ENCODE data around the gene RIPPLY2.
A peak's percentile ranks its signal among the peaks of the same experiment; 100 is the strongest.

Gene RIPPLY2

DNA sequence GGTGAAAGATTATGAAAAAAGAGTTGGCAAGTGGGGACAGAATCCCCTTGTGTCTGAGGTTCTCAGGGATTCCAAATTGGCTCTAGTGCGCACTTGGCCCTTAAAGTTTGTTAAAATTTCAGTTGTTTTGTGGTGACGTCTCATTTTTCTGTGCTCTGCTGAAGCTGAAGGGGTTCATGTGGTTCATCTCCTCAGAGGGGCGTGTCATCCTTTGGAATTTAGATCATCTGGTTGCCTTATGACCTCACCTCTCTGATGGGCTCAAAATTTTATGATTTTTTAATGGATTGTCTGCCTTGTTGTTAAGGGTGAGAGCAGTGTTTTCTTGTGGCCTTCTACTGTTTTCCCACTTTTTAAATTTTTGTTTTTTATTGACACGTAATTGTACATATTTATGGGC lies 26.6 kb downstream of the RIPPLY2 start:
- TF ChIP-seq CTCF (IDR thresholded peaks at IDR 0.05; ENCODE audit: low read length, missing control alignments): no peak
- H3K4me3 ChIP-seq (replicated peaks; ENCODE audit: low read depth, low read length): no peak overlapping the region
- DNase-seq (ENCODE audit: low read depth): no peak

DNA sequence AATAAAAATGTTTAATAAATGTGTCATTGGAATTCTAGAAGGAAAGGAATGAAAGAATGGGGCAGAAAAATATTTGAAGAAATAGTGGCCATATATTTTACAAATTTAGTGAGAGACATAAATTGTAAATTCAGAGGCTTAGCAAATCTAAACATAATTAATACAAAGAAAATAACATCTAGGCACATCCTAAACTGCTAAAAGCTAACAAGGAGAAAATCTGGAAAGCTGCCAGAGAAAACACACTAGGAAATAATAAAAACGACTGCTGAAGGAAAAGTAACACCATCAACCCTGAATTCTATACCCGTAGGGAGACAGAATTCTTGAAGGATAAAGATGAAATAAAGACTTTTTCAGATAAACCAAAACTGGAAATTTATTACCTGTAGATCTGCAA lies 30.1 kb downstream of the RIPPLY2 start:
- no peak for TF ChIP-seq CTCF (IDR thresholded peaks at IDR 0.05; ENCODE audit: low read length, missing control alignments)
- no peak overlapping the region for H3K4me3 ChIP-seq (replicated peaks; ENCODE audit: low read depth, low read length)
- no peak for DNase-seq (ENCODE audit: low read depth)

GRCh38 chr6:83884523-83884922 lies 31.4 kb downstream of the RIPPLY2 start:
- DNase-seq (ENCODE audit: low read depth): peak; percentile 70
- TF ChIP-seq CTCF (IDR thresholded peaks at IDR 0.05; ENCODE audit: low read length, missing control alignments): peak; percentile 68

DNA sequence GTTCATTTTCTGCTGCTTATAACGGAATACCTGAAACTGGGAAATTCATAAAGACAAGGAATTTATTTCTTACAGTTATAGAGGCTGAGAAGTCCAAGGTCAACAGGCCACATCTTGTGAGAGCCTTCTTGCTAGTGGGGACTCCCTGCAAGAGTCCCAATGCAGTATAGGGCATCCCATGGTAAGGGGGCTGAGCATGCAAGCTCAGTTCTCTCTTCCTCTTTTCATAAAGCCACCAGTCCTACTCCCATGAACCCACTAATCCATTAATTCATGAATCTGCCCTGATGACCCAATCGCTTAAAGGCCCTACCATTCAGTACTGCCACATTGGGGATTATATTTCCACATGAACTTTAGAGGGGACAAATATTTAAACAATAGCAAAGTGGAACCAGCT lies 32.8 kb downstream of the RIPPLY2 start:
- no peak overlapping the region for H3K4me3 ChIP-seq (replicated peaks; ENCODE audit: low read depth, low read length)
- TF ChIP-seq CTCF (IDR thresholded peaks at IDR 0.05; ENCODE audit: low read length, missing control alignments): no peak
- no peak for DNase-seq (ENCODE audit: low read depth)

More at GRCh38 chr6:83884523-83884922, 31.4 kb downstream of the RIPPLY2 start:
- no peak overlapping the region for H3K4me3 ChIP-seq (replicated peaks; ENCODE audit: low read depth, low read length)

GRCh38 chr6:83889621-83890020 lies 36.5 kb downstream of the RIPPLY2 start:
- TF ChIP-seq CTCF (IDR thresholded peaks at IDR 0.05; ENCODE audit: low read length, missing control alignments): no peak
- H3K4me3 ChIP-seq (replicated peaks; ENCODE audit: low read depth, low read length): no peak overlapping the region
- no peak for DNase-seq (ENCODE audit: low read depth)

- no peak for DNase-seq (ENCODE audit: low read depth)
- H3K4me3 ChIP-seq (replicated peaks; ENCODE audit: low read depth, low read length): no peak overlapping the region
- TF ChIP-seq CTCF (IDR thresholded peaks at IDR 0.05; ENCODE audit: low read length, missing control alignments): no peak
These were observed 37.4 kb downstream of the RIPPLY2 start for GRCh38 chr6:83890520-83890919.

DNA sequence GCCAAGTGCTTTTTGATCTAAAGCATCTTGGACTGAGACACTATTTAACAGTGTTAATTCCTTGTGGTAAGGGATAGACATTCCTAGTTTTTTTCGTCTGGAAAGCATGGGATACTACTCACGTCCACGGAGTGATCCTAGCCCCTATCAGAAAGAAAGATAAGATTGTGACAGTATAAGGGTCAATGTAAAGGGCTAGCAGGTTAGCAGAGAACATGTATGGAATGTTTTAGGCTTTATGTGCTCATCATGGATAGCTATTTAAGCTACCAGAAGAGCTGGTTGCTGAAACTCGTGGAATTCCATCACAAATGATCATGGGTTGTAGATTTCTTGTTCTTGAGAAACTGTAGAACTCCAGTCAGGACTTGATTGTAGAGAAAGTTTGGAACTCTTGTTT lies 38.4 kb downstream of the RIPPLY2 start:
- DNase-seq (ENCODE audit: low read depth): no peak
- H3K4me3 ChIP-seq (replicated peaks; ENCODE audit: low read depth, low read length): no peak overlapping the region
- TF ChIP-seq CTCF (IDR thresholded peaks at IDR 0.05; ENCODE audit: low read length, missing control alignments): no peak
